ENCODE data around the gene SLC25A28.

GRCh38 chr10:99562631-99563030 lies 57.6 kb downstream of the SLC25A28 start:
- TF ChIP-seq CTCF (conservative IDR thresholded peaks at IDR 0.05; ENCODE audit: low read depth, low read length) (no peak), EZH2 (IDR thresholded peaks at IDR 0.05; ENCODE audit: borderline replicate concordance, low read depth, low read length, poor library complexity, severe bottlenecking) (no peak)

All from A673 (cell line).